ENCODE measurements around the gene GABPB1.

- no peak for TF ChIP-seq CTCF (IDR thresholded peaks at IDR 0.05)
- peak in 1 of 2 donors; percentile 6 for TF ChIP-seq POLR2A (IDR thresholded peaks at IDR 0.05)
Observed at GRCh38 chr15:50353975-50354837, 792 bp downstream of the GABPB1 start.
